ENCODE data around the gene KRTAP4-1. TPM values are rescaled to one million over a fixed set of nuclear protein-coding genes. Genes with fewer than 3 reads are reported as not detected.
"Not testable (repeated sequence)": the region's sequence is repeated elsewhere in the genome, so short reads cannot be mapped to it uniquely, and the experiment has no call there.

The KRTAP4-1 gene
- total and polyA plus RNA-seq, 2 experiments from 2014 or later: not detected

GRCh38 chr17:41190328-41190727 lies 5.6 kb upstream of the KRTAP4-1 start:
- no peak overlapping the region for H3K4me2 ChIP-seq
- H3K79me2 ChIP-seq: no peaks in the 10 kb centered on the region
- H3K27ac ChIP-seq: no peak overlapping the region
- no peaks in the 10 kb centered on the region for H3K9me2 ChIP-seq (replicated peaks; ENCODE audit: insufficient read depth)
- DNase-seq (ENCODE audit: low spot score): no peak
- H3K9me3 ChIP-seq (ENCODE audit: low read depth): no peaks in the 10 kb centered on the region
- TF ChIP-seq CTCF (IDR thresholded peaks at IDR 0.05; ENCODE audit: poor library complexity): no peak
- TF ChIP-seq EZH2phosphoT487 (IDR thresholded peaks at IDR 0.05; ENCODE audit: low read depth, severe bottlenecking, unreplicated experiment): no peak
- TF ChIP-seq EZH2 (IDR thresholded peaks at IDR 0.05; ENCODE audit: borderline replicate concordance): no peak
- no peak overlapping the region for H3K4me3 ChIP-seq
- peaks cover 15% of the 10 kb centered on the region for H3K27me3 ChIP-seq
- no peaks in the 10 kb centered on the region for H3K36me3 ChIP-seq (replicated peaks; ENCODE audit: insufficient read depth, low read depth)
- H2AFZ ChIP-seq: no peak overlapping the region
- WGBS (ENCODE audit: low lambda C conversion rate, missing lambda C conversion rate): 90% methylated on average over 3 of the region's 3 CpGs
- H4K20me1 ChIP-seq (ENCODE audit: insufficient read depth, poor library complexity, severe bottlenecking): no peaks in the 10 kb centered on the region
- H3K4me1 ChIP-seq (ENCODE audit: insufficient read depth): no peaks in the 10 kb centered on the region

- H3K4me3 ChIP-seq; H2AFZ ChIP-seq; H3K4me2 ChIP-seq; H3K79me2 ChIP-seq; DNase-seq (ENCODE audit: low spot score); H3K9me3 ChIP-seq (ENCODE audit: low read depth); H4K20me1 ChIP-seq (ENCODE audit: insufficient read depth, poor library complexity, severe bottlenecking); H3K36me3 ChIP-seq (replicated peaks; ENCODE audit: insufficient read depth, low read depth); H3K27ac ChIP-seq; H3K9me2 ChIP-seq (replicated peaks; ENCODE audit: insufficient read depth); H3K4me1 ChIP-seq (ENCODE audit: insufficient read depth): not testable (repeated sequence)
- peaks cover 15% of the 10 kb centered on the region for H3K27me3 ChIP-seq
- WGBS (ENCODE audit: low lambda C conversion rate, missing lambda C conversion rate): 69% methylated on average over 1 of the region's 1 CpG
Observed at GRCh38 chr17:41189837-41190318, 5.2 kb upstream of the KRTAP4-1 start, which contains the start of gene KRTAP9-1. Gene KRTAP9-1 (plus strand): TSS chr17:41189887. CDS start chr17:41189887, 0 bp downstream.

- Histone ChIP-seq H3K27me3 (peaks cover 20% of the 10 kb centered on the region), H3K27ac (no peak overlapping the region), H3K36me3 (replicated peaks; ENCODE audit: insufficient read depth, low read depth) (no peaks in the 10 kb centered on the region), H3K9me2 (replicated peaks; ENCODE audit: insufficient read depth) (no peaks in the 10 kb centered on the region), H3K4me1 (ENCODE audit: insufficient read depth) (peaks cover 3% of the 10 kb centered on the region), H3K9me3 (ENCODE audit: low read depth) (no peaks in the 10 kb centered on the region), H2AFZ (no peak overlapping the region), H3K79me2 (no peaks in the 10 kb centered on the region), H4K20me1 (ENCODE audit: insufficient read depth, poor library complexity, severe bottlenecking) (no peaks in the 10 kb centered on the region), H3K4me2 (no peak overlapping the region), H3K4me3 (no peak overlapping the region)
- 93% methylated on average over 2 of the region's 2 CpGs for WGBS (ENCODE audit: low lambda C conversion rate, missing lambda C conversion rate)
- TF ChIP-seq EZH2 (IDR thresholded peaks at IDR 0.05; ENCODE audit: borderline replicate concordance) (no peak), EZH2phosphoT487 (IDR thresholded peaks at IDR 0.05; ENCODE audit: low read depth, severe bottlenecking, unreplicated experiment) (no peak), CTCF (IDR thresholded peaks at IDR 0.05; ENCODE audit: poor library complexity) (no peak)
- no peak for DNase-seq (ENCODE audit: low spot score)
Observed at GRCh38 chr17:41186872-41187271, 2.2 kb upstream of the KRTAP4-1 start.

GRCh38 chr17:41185001-41185400 lies 290 bp upstream of the KRTAP4-1 start:
- H3K9me3 ChIP-seq (ENCODE audit: low read depth): no peaks in the 10 kb centered on the region
- no peak for DNase-seq (ENCODE audit: low spot score)
- no peak overlapping the region for H2AFZ ChIP-seq
- H3K27ac ChIP-seq: no peak overlapping the region
- TF ChIP-seq CTCF (IDR thresholded peaks at IDR 0.05; ENCODE audit: poor library complexity) (no peak), EZH2 (IDR thresholded peaks at IDR 0.05; ENCODE audit: borderline replicate concordance) (no peak), EZH2phosphoT487 (IDR thresholded peaks at IDR 0.05; ENCODE audit: low read depth, severe bottlenecking, unreplicated experiment) (no peak)
- no peak overlapping the region for H3K4me3 ChIP-seq
- WGBS (ENCODE audit: low lambda C conversion rate, missing lambda C conversion rate): 71% methylated on average over 1 of the region's 1 CpG
- H3K4me2 ChIP-seq: no peak overlapping the region
- no peaks in the 10 kb centered on the region for H3K36me3 ChIP-seq (replicated peaks; ENCODE audit: insufficient read depth, low read depth)
- no peaks in the 10 kb centered on the region for H3K9me2 ChIP-seq (replicated peaks; ENCODE audit: insufficient read depth)
- H3K27me3 ChIP-seq: peaks cover 20% of the 10 kb centered on the region
- H4K20me1 ChIP-seq (ENCODE audit: insufficient read depth, poor library complexity, severe bottlenecking): no peaks in the 10 kb centered on the region
- H3K79me2 ChIP-seq: no peaks in the 10 kb centered on the region
- peaks cover 3% of the 10 kb centered on the region for H3K4me1 ChIP-seq (ENCODE audit: insufficient read depth)
